Measurements from ENCODE around the gene RAB10.
"Not testable (repeated sequence)": the region's sequence is repeated elsewhere in the genome, so short reads cannot be mapped to it uniquely, and the experiment has no call there.

Gene RAB10

DNA sequence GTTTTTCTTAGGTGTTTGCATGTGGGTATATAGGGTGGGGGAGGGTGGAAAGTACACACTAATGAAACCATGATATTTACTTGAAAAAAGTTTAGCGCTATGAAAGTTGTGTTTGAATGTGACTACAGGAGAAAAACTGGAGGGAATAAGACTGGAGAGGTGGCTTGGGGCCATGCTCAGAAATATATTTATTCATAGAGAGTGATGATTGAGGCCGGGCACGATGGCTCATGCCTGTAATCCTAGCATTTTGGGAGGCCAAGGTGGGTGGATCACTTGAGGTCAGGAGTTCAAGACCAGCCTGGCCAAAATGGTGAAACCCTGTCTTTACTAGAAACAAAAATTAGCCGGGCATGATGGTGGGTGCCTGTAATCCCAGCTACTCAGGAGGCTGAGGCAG lies 55.0 kb downstream of the RAB10 start:
- not testable (repeated sequence) for DNase-seq (ENCODE audit: low spot score)

DNA sequence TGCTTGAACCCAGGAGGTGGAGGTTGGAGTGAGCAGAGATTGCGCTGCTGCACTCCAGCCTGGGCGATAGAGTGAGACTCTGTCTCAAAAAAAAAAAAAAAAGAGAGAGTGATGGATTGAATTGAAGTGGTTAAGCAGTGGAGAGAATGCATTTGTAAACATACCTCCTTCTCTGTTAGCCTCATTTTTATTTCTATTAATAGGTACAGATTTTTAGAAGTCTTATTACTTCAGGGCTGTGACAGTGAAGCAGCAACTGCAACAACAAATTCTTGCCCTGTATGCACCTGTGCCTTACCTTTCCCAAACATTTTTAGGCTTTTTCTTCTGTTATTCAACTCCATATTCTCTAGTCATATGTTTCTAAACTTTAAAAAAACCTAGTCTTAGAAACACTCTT lies 55.5 kb downstream of the RAB10 start:
- no peak for DNase-seq (ENCODE audit: low spot score)

DNA sequence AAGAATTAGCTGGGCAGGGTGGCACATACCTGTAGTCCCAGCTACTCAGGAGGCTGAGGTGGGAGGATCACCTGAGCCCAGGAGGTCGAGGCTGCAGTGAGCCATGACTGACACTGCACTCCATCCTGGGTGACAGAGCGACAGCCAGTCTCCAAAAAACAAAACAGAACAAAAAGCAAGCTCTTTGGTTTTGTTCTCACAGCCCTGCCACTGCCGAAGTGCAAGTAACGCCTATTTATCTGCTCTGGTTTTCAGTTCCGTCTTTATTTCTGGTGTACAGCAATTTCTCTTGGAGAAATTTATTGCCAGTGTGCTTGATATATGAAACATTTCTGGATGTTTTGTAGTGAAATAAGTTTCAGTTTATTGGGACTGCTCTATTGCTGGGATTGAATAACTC lies 61.9 kb downstream of the RAB10 start:
- no peak for DNase-seq (ENCODE audit: low spot score)

DNA sequence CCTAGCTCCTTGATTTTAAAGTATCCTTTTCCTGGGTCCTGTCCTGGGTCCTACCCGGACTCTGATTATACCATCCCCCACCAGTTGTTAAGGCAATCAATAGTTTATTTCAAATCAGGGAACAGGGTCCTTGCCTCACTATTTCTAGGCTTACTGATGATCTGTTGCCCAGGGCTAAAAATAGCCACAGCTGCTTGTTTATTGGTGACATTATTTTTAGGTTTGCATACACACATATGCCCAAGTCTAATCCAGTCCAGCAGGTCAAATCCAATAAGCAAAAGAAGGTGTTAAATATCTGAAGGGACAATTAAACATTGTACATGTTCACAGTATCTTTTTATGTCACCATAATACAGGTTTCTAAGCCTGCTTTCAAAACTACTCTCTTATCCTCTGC lies 66.0 kb downstream of the RAB10 start:
- DNase-seq (ENCODE audit: low spot score) = no peak

DNA sequence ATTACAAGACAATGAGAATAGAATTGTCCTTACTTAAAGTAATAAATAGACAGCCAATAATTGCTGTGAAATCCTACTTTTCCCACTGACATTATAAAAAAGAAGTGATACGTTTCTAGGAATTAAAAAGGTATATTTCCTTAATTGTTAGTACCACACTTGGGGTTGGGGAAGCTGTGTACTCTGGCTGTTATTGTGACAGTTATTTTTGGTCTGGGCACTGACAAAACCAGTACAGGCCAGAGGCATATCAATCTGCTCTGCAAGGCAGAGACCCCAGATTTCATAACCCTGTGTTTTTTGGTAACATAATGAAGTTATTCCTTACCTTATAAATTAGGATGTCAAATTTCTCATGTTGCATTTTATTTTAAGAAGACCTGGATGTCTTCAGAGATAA lies 66.5 kb downstream of the RAB10 start:
- DNase-seq (ENCODE audit: low spot score) = no peak

DNA sequence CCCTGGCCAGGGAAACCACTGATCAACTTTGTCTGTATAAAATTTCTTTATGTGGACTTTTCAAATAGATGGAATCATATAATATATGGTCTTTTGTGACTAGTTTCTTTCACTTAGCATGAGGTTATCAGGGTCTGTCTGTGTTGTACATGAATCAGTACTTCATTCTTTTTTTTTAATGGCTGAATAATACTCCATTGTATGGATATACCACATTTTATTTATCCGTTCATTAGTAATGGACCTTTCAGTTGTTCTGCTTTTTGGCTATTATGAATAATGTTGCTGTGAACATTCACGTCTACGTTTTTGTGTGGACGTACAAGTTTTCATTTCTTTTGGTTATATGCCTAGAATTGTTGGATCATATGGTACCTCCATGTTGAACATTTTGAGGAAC lies 69.9 kb downstream of the RAB10 start:
- DNase-seq (ENCODE audit: low spot score) = no peak

DNA sequence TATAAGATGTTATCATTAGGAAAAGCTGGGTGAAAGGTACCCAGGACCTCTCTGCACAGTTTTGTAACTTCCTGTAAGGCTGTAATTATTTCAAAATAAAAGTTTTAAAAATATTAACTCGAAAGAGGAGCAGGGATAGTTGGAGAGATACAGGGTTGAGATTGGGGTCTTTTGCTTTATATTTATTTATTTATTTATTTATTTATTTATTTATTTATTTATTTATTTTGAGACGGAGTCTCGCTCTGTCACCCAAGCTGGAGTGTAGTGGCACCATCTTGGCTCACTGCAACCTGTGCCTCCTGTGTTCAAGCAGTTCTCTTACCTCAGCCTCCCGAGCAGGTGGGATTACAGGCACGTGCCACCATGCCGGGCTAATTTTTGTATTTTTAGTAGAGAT lies 74.8 kb downstream of the RAB10 start:
- not testable (repeated sequence) for DNase-seq (ENCODE audit: low spot score)

DNA sequence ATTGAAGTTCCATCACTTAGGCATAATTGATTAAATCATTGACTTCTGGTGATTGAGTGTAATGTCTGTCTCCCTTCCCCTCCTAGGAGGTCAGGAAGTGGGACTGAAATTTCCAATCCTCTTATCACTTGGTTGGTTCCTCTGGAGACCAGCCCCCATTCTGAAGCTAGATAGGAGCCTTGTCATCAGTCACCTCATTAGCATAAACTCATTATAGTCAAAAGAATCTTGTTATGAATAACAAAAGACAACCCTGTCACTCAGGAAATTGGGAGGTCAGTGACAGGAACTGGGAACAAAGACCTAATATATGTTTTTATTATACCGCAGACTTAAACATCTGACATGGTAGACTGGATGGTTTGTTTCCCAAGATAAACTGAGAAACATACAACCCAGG lies 78.3 kb downstream of the RAB10 start:
- no peak for DNase-seq (ENCODE audit: low spot score)

DNA sequence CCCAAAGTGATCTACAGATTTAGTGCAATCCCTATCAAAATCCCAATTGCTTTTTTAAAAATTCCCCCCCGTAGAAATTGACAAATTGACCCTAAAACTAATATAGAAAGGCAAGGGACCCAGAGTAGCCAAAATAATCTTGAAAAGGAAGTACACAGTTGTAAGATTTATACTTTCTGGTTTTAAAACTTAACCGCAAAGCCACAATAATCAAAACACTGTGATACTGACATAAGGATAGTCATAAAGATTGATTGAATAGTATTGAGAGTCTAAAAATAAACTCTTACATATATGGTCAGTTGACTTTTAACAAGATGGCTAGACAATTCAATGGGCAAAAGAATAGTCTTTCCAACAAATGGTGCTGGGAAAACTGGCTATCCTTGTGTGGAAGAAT lies 80.3 kb downstream of the RAB10 start:
- no peak for DNase-seq (ENCODE audit: low spot score)

DNA sequence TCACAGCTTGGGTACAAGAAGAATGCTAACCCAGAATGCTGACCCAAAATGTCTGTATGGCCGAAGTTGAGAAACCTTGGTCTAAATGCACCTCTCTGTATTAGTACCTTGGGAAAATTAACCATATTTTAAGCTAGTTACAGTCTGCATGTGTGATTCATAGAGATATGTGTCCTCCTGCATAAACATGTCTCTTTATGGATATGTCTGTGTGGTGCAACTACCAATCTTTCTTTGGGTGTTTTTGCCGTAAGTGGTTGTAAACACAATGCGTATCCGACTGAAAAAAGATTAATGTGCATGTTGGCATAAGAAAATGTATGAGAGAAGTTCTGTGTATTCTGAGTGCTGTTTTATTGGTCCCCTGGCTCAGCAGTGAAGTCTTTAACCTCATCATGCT lies 84.8 kb downstream of the RAB10 start:
- DNase-seq (ENCODE audit: low spot score) = no peak

DNA sequence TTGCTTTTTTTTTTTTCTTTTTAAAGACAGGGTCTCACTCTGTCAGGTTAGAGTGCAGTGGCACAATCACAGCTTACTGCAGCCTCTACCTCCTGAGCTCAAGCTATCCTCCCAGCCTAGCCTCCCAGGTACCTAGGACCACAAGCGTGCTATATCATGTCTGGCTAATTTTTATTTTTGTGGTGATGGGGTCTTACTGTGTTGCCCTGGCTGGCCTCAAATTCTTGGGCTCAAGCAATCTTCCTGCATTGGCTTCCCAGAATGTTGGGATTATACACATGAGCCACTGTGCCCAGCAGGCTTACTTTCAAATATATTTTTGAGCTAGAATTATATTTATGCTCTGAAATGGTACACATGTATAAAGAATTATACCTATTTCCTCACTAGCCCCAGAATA lies 85.6 kb downstream of the RAB10 start:
- DNase-seq (ENCODE audit: low spot score) = no peak

DNA sequence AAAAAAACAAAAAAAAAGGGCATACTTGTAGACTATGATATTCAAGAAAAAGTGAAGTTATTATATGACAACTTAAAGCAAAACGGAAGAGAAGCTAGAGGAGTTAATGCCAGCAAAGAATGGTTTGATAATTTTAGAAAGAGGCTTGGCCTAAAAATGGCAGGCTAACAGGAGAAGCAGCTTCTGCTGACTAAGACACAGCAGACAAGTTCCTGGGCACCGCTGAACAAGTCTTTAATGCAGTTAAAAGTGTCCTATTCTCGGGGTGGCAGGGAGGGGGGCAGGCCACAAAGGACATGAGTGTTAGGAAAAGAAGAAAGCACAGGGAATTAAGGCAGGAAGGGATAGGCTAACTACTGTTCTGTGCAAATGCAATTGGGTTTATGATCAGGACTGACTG lies 88.7 kb downstream of the RAB10 start:
- no peak for DNase-seq (ENCODE audit: low spot score)

DNA sequence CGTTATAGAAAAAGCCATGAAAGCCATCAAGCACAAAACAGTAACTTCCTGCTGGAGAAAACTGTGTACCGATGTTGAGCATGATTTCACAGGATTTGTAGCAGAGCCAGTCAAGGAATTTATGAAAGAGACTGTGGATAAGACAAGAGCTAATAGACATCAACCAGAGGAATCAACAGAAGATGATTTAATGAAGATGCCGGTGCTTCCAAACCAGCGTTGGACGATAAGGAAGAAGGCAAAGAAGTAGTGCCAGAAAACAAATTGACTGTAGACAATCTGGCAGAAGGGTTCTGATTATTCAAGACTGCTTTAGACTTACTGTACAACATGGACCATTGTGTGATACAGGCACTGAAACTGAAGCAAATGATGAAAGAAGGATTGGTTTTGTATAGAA lies 89.5 kb downstream of the RAB10 start:
- DNase-seq (ENCODE audit: low spot score) = no peak

DNA sequence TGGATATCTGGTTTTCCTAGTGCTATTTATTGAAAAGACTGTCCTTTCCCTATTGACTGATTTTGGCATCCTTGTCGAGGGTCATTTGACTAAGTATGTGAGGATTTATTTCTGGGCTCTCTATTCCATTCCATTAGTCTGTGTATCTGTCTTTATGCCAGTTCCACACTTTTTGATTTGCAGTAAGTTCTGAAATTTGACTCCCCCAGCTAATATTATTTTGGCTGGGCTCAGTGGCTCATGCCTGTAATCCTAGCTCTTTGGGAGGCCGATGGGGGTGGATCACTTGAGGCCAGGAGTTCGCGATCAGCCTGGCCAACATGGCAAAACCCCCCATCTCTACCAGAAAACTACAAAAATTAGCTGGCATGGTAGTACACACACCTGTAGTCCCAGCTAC lies 92.2 kb downstream of the RAB10 start:
- DNase-seq (ENCODE audit: low spot score) = no peak

DNA sequence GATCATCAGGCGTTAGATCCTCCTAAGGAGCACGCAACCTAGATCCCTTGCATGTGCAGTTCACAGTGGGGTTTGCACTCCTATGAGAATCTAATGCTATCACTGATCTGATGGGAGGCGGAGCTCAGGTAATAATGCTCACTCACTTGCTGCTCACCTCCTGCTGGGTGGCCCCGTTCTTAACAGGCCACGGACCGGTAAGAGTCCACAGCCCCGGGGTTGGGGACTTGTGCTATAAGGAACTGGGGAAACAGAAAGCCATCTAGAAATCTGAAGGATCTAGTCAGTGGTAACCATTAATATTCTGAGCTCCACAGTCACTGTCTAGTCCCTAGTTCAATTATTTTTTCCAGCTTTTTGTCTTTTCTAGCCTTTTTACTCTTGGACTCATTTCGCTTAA lies 94.3 kb downstream of the RAB10 start:
- no peak for DNase-seq (ENCODE audit: low spot score)

DNA sequence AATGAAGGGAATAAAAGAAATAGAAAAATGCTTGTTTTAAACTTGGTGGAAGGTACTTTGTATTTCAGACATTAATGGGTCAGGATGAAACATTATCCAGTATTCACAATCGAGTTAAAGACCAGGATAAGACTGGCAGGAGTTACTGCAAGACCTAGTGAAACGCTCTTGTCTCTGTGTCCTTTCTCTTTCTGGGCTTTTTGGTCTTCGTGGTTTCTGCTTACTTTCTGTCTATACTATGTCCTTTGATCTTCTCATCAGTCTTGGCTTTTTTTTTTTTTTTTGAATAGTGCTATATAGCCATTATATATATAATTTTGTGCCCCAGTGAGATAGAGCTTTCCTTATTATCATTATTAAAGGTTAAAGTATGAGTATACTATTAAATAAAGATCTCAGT lies 96.9 kb downstream of the RAB10 start:
- no peak for DNase-seq (ENCODE audit: low spot score)

DNA sequence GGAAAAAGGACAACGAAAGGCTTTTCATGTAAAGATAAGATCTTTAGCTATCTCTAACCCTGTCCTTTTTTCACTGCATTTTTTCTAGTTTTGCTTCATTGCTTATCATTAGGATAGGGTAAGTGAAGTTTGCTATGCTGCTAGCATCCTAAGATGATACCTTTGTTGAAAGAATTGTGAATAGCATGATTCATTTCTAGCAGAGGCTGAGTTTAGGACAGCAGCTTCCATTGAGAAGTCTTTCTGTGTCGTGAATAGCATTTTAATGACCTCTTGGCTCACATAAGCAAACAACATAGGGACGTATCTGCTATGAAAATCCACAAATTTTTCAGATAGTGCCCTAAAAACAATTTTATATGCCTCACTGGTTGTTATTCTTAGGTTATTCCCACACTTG lies 102.6 kb downstream of the RAB10 start:
- DNase-seq (ENCODE audit: low spot score) = no peak

DNA sequence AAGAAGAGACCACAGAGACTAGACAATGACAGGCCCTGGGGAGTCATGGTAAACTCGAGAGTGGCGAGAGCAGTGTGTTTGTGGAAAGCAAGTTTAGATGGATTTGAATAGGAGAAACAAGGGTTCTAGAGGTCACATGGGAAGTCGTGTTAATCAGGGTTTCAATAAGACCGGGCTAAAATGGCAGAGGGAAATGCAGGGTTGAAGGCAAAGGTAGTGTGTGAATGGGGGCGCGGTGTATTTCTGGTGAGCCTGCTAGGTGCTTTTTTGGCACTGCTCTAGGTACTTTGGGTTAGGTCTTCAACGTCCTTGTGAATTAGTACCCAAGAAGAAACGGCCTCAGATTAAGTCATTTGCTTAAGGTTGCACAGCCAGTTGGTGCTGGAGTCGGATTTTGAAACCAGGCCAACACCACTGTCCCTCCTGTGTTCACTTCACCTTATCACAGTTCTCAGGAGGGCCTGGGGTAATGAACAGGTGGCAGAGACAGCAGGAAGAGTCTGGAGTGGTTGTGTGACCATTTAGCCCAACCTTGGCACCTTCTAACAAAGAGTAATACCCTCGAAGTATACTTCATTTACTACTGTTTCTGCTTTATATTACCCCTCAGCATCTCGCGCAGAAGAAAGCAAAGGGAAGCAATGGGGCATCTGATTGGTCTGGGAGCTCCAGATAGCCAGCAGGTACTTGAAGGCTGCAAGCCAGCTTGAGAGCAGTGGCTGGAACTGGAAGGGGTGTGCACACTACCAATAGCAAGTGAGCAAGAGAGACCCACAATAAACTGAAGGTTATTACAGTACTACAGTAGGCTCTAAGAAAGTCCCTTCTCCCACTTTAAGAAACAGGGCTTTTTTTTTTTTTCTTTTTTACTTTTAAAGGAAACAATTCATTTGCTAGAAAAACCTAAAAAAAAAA lies 105.6 kb downstream of the RAB10 start:
- no peak for DNase-seq (ENCODE audit: low spot score)

DNA sequence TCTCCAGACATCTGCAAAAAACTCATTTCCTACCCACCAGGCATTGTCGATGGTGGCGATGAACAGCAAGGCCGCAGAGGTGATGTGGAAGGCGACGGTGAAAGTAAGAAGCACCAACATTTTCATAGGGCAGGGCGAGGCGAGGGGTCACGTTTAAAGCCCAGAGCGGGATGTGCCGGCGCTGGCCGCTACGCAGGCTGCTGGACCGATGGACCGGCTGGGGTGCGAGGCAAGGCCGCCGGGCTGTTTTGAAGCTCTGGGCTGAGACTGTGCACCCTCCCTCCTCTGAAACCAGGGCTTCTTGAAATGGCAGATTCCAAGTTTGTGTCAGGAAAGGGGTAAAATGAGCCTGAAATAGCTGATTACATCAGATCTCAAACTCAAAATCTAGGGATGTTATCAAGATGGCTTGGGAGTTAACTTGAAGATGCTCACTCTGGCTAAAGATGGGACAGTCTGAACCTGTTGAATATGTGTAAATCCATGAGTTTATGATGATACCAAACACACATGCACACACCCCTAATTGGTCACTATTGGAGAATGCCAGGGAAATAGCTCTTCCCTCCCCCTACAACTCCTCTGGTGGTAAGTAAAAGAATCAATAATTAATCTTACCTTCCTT lies 107.4 kb downstream of the RAB10 start:
- DNase-seq (ENCODE audit: low spot score) = no peak

DNA sequence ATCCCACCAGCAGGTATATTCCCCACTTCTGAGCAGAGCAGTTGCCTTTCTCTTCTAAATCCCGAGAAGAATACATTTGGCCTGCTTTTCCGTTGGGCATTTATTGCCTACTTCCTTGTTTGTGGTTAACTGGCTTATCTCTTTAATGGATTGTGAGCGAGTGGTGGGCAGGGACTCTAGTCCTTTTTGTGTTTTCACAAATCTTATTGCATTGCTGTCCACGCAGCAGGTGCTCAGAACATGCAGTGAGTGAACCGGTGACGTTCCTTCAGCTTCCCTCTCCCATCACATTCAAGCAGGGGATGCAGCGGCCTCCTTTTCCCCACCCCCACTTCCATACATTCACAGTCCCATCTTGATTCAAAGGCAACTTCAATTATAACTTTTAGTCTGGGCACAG lies 110.1 kb downstream of the RAB10 start:
- DNase-seq (ENCODE audit: low spot score) = no peak

DNA sequence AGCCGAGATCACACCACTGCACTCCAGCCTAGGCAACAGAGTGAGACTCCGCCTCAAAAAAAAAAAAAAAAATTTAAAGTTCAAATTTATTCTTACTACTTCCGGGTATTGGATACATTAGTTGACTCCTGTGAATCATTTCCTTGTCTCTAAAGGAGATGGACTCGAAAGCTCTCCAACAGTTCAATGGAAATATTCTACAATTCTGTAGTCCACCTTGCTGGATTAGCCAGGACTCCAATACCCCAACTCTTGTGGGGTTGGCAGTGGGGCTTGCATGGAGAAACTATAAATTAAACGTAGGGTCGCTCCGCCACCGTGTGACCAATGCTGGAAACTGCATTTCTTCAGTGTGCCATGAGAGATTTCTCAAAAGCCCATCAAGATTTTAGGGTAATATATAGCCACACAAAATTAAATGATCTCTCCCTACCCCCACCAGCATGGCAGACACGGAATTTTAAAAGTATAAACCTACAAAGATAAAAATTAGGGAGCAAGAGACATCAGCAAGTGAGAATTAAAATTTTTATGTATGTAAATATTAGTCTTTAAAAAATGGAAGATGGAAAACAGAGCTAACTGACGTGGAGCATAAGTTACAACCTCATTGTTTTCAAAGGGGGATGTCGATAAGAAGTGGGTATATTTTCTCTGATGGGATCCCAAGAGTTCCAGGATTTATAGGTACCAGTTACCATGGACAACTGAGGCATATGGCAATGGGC lies 111.2 kb downstream of the RAB10 start:
- DNase-seq (ENCODE audit: low spot score) = peak; percentile 76

DNA sequence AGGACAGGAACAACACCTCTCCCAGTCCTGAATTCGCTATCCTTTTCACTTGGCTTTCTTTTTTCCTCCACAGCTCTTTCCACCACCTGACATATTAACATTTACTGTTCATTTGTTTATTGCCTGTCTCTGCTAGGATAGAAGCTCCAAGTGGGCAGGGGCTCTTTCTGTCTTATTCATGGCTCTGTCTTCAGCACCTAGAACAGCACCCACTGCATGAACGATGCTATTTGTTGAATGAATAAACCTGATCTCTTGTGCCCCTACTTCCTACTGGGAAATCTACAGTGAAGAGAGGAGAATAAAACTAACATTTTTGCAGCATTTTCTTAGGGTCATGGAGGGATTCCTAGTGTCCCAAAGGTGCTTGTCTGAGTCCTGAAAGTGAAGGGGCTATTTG lies 114.6 kb downstream of the RAB10 start:
- DNase-seq (ENCODE audit: low spot score) = no peak

DNA sequence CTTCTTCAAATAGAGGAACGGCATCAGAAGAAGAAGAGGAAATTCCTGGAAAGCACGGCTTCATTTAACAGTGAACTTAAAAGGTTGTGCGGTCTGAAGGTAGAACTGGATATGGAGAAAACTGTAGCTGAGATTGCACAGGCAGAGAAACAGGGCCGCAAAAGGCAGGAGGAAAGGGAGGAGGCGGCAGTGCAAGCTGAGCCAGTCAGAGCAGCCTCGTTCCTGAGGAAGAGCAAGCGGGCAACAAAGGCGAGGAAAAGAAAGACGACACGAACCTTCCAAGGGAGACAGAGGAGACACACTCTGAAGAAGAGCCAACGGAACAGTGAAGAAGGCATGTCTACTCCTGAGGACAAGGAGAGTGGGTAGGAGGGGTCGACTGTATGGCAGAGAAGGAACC lies 116.4 kb downstream of the RAB10 start:
- DNase-seq (ENCODE audit: low spot score) = no peak
